ENCODE measurements around the gene SUZ12. TPM values are rescaled to one million over a fixed set of nuclear protein-coding genes. Genes with fewer than 3 reads are reported as not detected.
"Not testable (repeated sequence)": the region's sequence is repeated elsewhere in the genome, so short reads cannot be mapped to it uniquely, and the experiment has no call there.

The SUZ12 gene
- total RNA-seq, 2 donors from 2014 or later, result 21.7 to 23.0 TPM

GRCh38 chr17:31937926-31938641 is 1.3 kb downstream of the SUZ12 start:
- not testable (repeated sequence) for DNase-seq

GRCh38 chr17:31941916-31942315 is 5.1 kb downstream of the SUZ12 start:
- DNase-seq; intact Hi-C loops (cut with DNase I, micrococcal nuclease); ATAC-seq: not testable (repeated sequence)

More at GRCh38 chr17:31937926-31938641, 1.3 kb downstream of the SUZ12 start:
- intact Hi-C loops (cut with DNase I, micrococcal nuclease); ATAC-seq: not testable (repeated sequence)

GRCh38 chr17:31942396-31942795 is 5.6 kb downstream of the SUZ12 start:
- DNase-seq; ATAC-seq; intact Hi-C loops (cut with DNase I, micrococcal nuclease): not testable (repeated sequence)

- intact Hi-C loops (cut with DNase I, micrococcal nuclease); DNase-seq; ATAC-seq: not testable (repeated sequence)
Observed at GRCh38 chr17:31951953-31952352, 15.1 kb downstream of the SUZ12 start.

- intact Hi-C loops (cut with DNase I, micrococcal nuclease); ATAC-seq: not testable (repeated sequence)
Observed at GRCh38 chr17:31964131-31964530, 27.3 kb downstream of the SUZ12 start.

GRCh38 chr17:31967648-31968047 is 30.8 kb downstream of the SUZ12 start:
- ATAC-seq (no peak), DNase-seq (no peak)
- intact Hi-C loops (cut with DNase I, micrococcal nuclease), result no loop called here

More at GRCh38 chr17:31964131-31964530, 27.3 kb downstream of the SUZ12 start:
- not testable (repeated sequence) for DNase-seq

- ATAC-seq; DNase-seq; intact Hi-C loops (cut with DNase I, micrococcal nuclease): not testable (repeated sequence)
Observed at GRCh38 chr17:31970416-31970815, 33.6 kb downstream of the SUZ12 start.

- DNase-seq; ATAC-seq; intact Hi-C loops (cut with DNase I, micrococcal nuclease): not testable (repeated sequence)
Observed at GRCh38 chr17:31974269-31975071, 37.7 kb downstream of the SUZ12 start.

GRCh38 chr17:31975391-31975790 is 38.6 kb downstream of the SUZ12 start:
- ATAC-seq; intact Hi-C loops (cut with DNase I, micrococcal nuclease); DNase-seq: not testable (repeated sequence)

- intact Hi-C loops (cut with DNase I, micrococcal nuclease); DNase-seq; ATAC-seq: not testable (repeated sequence)
Observed at GRCh38 chr17:31991821-31992220, 55.0 kb downstream of the SUZ12 start.

- no peak for ATAC-seq
- intact Hi-C loops (cut with DNase I, micrococcal nuclease), result no loop called here
- no peak for DNase-seq
Observed at GRCh38 chr17:31997005-31997404, 60.2 kb downstream of the SUZ12 start.

- intact Hi-C loops (cut with DNase I, micrococcal nuclease), result no loop called here
- ATAC-seq, result peak; percentile 94
Observed at GRCh38 chr17:32006957-32007462, 70.2 kb downstream of the SUZ12 start, which contains the start of gene LRRC37B. Gene LRRC37B (plus strand): TSS chr17:32007383. CDS start chr17:32021393, 14,010 bp downstream.

GRCh38 chr17:32007463-32008298 is 70.9 kb downstream of the SUZ12 start:
- ATAC-seq (peak; percentile 70), DNase-seq (peak; percentile 59 to 60)
- intact Hi-C loops (cut with DNase I, micrococcal nuclease), result no loop called here

More at GRCh38 chr17:32006957-32007462, 70.2 kb downstream of the SUZ12 start, which contains the start of gene LRRC37B:
- peak; percentile 79 to 92 for DNase-seq

GRCh38 chr17:32009262-32009542 is 72.4 kb downstream of the SUZ12 start:
- ATAC-seq, result no peak
- intact Hi-C loops (cut with DNase I, micrococcal nuclease), result no loop called here

GRCh38 chr17:32010114-32010513 is 73.3 kb downstream of the SUZ12 start:
- intact Hi-C loops (cut with DNase I, micrococcal nuclease), result no loop called here
- ATAC-seq (no peak), DNase-seq (no peak)

More at GRCh38 chr17:32009262-32009542, 72.4 kb downstream of the SUZ12 start:
- DNase-seq, result no peak

- DNase-seq (no peak), ATAC-seq (peak; percentile 48)
- intact Hi-C loops (cut with DNase I, micrococcal nuclease), result no loop called here
Observed at GRCh38 chr17:32015245-32016013, 78.6 kb downstream of the SUZ12 start.

GRCh38 chr17:32016231-32016630 is 79.4 kb downstream of the SUZ12 start:
- intact Hi-C loops (cut with DNase I, micrococcal nuclease), result no loop called here
- ATAC-seq (no peak), DNase-seq (no peak)

- no peak for ATAC-seq
- intact Hi-C loops (cut with DNase I, micrococcal nuclease), result no loop called here
Observed at GRCh38 chr17:32019228-32019627, 82.4 kb downstream of the SUZ12 start.

More at GRCh38 chr17:32019228-32019627, 82.4 kb downstream of the SUZ12 start:
- no peak for DNase-seq

All from left colon (tissue), 2 donors.